Gastroesophageal sphincter (tissue), 3 donors: ENCODE data around the gene FOXN3.

Experiments used
- EP300 ChIP-seq: sonication (generic); formaldehyde crosslinking; IDR thresholded peaks from one replicate; pipeline ENCODE4 v1.6.1; 2017; ENCODE audit warnings: antibody characterized with exemption, mild to moderate bottlenecking
- POLR2A ChIP-seq, 2 donors: fragments of 450-650 bp; IDR thresholded peaks; one replicate each; pipeline ENCODE4 v1.6.1; 2017; ENCODE audit warnings: antibody characterized with exemption in 2 of 2, mild to moderate bottlenecking in 2 of 2, moderate library complexity in 1 of 2
- POLR2AphosphoS5 ChIP-seq: sonication (generic); formaldehyde crosslinking; IDR thresholded peaks from one replicate; pipeline ENCODE4 v1.6.1; 2017; ENCODE audit warnings: antibody characterized with exemption
- TF ChIP-seq, protein P1 (sequence below), 4 experiments: fragments of 200-600 bp in 2 of 4; fragments of 450-650 bp in 2 of 4; sonication (generic) in 1 of 4; IDR thresholded peaks; one replicate each; pipeline ENCODE4 v1.5.1; 2017 to 2019; ENCODE audit warnings: antibody characterized with exemption in 4 of 4, mild to moderate bottlenecking in 2 of 4, moderate library complexity in 2 of 4

DNA sequence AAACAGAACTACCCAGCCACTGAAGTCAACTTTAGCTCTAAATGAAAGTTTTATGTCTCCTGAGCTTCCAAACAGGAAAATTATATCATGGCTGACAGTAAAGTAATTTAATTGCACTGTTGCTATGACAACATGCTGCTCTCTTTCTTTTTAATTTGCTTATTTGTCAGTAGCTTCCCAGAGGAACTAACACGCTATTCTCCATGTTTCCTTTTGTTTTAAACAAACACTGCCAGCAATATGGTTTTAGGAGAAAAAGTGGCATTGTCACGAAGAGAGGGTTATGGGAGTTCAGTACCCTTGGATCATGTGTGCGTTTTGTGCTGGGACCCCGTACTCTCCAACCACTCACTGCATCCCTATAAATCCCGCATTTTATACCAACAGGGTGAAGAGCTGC lies 1.9 kb downstream of the FOXN3 start:
- TF ChIP-seq POLR2A (IDR thresholded peaks at IDR 0.05) (no peak), POLR2AphosphoS5 (no peak), EP300 (no peak)
- TF ChIP-seq, protein P1, sequence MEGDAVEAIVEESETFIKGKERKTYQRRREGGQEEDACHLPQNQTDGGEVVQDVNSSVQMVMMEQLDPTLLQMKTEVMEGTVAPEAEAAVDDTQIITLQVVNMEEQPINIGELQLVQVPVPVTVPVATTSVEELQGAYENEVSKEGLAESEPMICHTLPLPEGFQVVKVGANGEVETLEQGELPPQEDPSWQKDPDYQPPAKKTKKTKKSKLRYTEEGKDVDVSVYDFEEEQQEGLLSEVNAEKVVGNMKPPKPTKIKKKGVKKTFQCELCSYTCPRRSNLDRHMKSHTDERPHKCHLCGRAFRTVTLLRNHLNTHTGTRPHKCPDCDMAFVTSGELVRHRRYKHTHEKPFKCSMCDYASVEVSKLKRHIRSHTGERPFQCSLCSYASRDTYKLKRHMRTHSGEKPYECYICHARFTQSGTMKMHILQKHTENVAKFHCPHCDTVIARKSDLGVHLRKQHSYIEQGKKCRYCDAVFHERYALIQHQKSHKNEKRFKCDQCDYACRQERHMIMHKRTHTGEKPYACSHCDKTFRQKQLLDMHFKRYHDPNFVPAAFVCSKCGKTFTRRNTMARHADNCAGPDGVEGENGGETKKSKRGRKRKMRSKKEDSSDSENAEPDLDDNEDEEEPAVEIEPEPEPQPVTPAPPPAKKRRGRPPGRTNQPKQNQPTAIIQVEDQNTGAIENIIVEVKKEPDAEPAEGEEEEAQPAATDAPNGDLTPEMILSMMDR (IDR thresholded peaks at IDR 0.05): no peak
